ENCODE data around the gene ANKRD28.
"Not testable (repeated sequence)": the region's sequence is repeated elsewhere in the genome, so short reads cannot be mapped to it uniquely, and the experiment has no call there.

The ANKRD28 gene

GRCh38 chr3:15801298-15801697 is 3.5 kb upstream of the ANKRD28 start:
- DNase-seq = no peak

- no peak for DNase-seq
These were observed 3.0 kb upstream of the ANKRD28 start for GRCh38 chr3:15800780-15801179.

GRCh38 chr3:15800327-15800726 is 2.5 kb upstream of the ANKRD28 start:
- no peak for DNase-seq

GRCh38 chr3:15798533-15799245 is 910 bp upstream of the ANKRD28 start:
- no peak for DNase-seq

GRCh38 chr3:15796771-15797641 is 773 bp downstream of the ANKRD28 start:
- no peak for DNase-seq

- DNase-seq = no peak
These were observed 1.4 kb downstream of the ANKRD28 start for GRCh38 chr3:15796331-15796730.

GRCh38 chr3:15795651-15796308 is 2.0 kb downstream of the ANKRD28 start:
- no peak for DNase-seq

GRCh38 chr3:15794842-15795650 is 2.7 kb downstream of the ANKRD28 start:
- DNase-seq = no peak

GRCh38 chr3:15794303-15794771 is 3.4 kb downstream of the ANKRD28 start:
- DNase-seq = no peak

GRCh38 chr3:15791525-15791924 is 6.3 kb downstream of the ANKRD28 start:
- no peak for DNase-seq

GRCh38 chr3:15787941-15788340 is 9.8 kb downstream of the ANKRD28 start:
- DNase-seq = no peak

- DNase-seq = no peak
These were observed 10.3 kb downstream of the ANKRD28 start for GRCh38 chr3:15787526-15787925.

- no peak for DNase-seq
These were observed 14.3 kb downstream of the ANKRD28 start for GRCh38 chr3:15783361-15783969.

- no peak for DNase-seq
These were observed 15.3 kb downstream of the ANKRD28 start for GRCh38 chr3:15782429-15782828.

GRCh38 chr3:15781637-15782402 is 16.0 kb downstream of the ANKRD28 start:
- no peak for DNase-seq

GRCh38 chr3:15781131-15781530 is 16.6 kb downstream of the ANKRD28 start:
- no peak for DNase-seq

- no peak for DNase-seq
These were observed 18.7 kb downstream of the ANKRD28 start for GRCh38 chr3:15779111-15779510.

GRCh38 chr3:15778332-15778858 is 19.4 kb downstream of the ANKRD28 start:
- DNase-seq = no peak

- not testable (repeated sequence) for DNase-seq
These were observed 22.7 kb downstream of the ANKRD28 start for GRCh38 chr3:15774931-15775560.

GRCh38 chr3:15771444-15771843 is 26.3 kb downstream of the ANKRD28 start:
- no peak for DNase-seq
